ENCODE measurements around the gene KRT23.

The KRT23 gene

DNA sequence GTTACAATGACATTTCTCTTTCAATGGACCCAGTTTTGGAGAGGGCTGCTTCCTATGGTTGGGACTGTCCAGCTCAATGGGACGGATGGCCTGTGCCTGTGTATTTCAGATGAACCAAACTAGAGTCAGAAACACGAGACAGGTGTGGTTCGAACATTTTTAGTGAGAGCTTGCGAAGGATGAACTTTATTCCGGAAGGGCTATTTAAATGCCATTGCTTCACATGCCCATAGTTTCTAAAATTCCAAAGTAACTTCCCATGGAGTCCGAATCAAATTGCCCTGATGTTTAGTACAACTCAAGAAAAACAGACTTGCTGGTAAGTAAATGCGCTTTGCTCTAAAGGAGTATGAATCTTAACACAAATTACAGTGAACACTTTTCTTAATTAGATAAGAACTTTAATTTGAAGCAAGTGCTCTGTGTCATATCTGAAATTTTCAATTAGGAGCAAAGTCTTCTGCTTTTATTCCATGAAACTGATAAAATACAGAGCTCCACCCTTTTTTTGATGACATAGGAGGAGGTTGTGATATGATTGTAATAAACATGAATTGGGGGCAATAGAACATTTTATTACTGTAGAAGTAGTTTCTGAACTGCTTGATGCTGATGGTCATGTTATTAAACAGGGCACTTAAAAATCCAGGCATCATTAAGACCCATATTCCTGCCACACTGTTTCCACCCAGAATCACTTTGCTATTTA lies 53.7 kb downstream of the KRT23 start:
- TF ChIP-seq POLR2A (IDR thresholded peaks at IDR 0.05; ENCODE audit: low read length) (no peak), GATA1 (IDR thresholded peaks at IDR 0.05; ENCODE audit: low read depth, low read length) (no peak)
- no peak for DNase-seq

DNA sequence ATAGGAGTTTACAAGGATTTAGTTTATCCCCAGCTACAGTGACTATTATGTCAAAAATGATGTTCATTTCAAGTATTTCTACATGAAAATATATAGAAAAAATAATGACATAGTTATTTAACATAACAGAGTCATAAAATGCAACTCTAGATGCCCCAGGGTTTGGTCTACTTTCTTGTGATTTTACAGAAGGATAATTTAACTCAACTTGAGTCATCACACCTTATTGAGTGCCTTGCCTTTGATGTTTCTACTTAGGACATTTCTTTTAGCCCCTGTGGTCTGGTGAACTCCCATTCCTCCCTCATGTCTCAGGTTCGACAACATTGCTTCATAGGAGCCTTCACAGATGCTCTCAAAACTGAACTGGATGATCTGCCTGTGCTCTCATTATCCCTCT lies 54.4 kb downstream of the KRT23 start:
- DNase-seq = no peak
- no peak for TF ChIP-seq POLR2A (IDR thresholded peaks at IDR 0.05; ENCODE audit: low read length)
- no peak for TF ChIP-seq GATA1 (IDR thresholded peaks at IDR 0.05; ENCODE audit: low read depth, low read length)

- DNase-seq = no peak
- TF ChIP-seq POLR2A (IDR thresholded peaks at IDR 0.05; ENCODE audit: low read length) = no peak
- no peak for TF ChIP-seq GATA1 (IDR thresholded peaks at IDR 0.05; ENCODE audit: low read depth, low read length)
Measured at GRCh38 chr17:40879026-40879425, 58.4 kb downstream of the KRT23 start.

DNA sequence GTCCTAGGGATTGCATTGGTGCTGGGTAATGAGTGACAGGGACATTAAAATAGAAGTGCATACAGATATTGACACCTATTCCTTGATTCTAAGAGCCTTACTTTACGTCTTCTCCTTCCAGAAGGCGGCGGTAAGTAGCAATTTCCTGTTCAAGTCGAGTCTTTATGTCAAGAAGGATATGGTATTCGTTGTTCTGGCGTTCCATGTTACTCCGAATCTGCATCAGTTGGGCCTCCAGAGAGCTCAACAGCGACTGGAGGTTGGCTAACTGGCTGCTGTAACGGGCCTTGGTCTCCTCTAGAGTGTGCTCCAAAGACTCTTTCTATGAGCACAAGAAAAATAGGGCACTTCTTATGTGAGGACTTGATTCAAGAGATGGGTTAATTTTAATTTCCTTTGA lies 59.4 kb downstream of the KRT23 start:
- TF ChIP-seq GATA1 (IDR thresholded peaks at IDR 0.05; ENCODE audit: low read depth, low read length) (no peak), POLR2A (IDR thresholded peaks at IDR 0.05; ENCODE audit: low read length) (no peak)
- no peak for DNase-seq

GRCh38 chr17:40873801-40874200 lies 63.6 kb downstream of the KRT23 start:
- no peak for DNase-seq
- no peak for TF ChIP-seq POLR2A (IDR thresholded peaks at IDR 0.05; ENCODE audit: low read length)
- no peak for TF ChIP-seq GATA1 (IDR thresholded peaks at IDR 0.05; ENCODE audit: low read depth, low read length)

GRCh38 chr17:40873255-40873654 lies 64.2 kb downstream of the KRT23 start:
- no peak for TF ChIP-seq GATA1 (IDR thresholded peaks at IDR 0.05; ENCODE audit: low read depth, low read length)

More at GRCh38 chr17:40873255-40873654, 64.2 kb downstream of the KRT23 start:
- no peak for DNase-seq
